Upper lobe of left lung (tissue), 4 donors: ENCODE measurements around the gene IGSF9.

Experiments
- EP300 ChIP-seq, 4 donors: sonication (generic); formaldehyde crosslinking; IDR thresholded peaks; one replicate each; pipeline ENCODE4 v1.5.1; 2017; ENCODE audit warnings: antibody characterized with exemption in 4 of 4, control low read depth in 2 of 4
- TF ChIP-seq, protein P1 (sequence below), 6 experiments: fragments of 450-650 bp in 4 of 6; fragments of 200-600 bp in 2 of 6; sonication (generic) in 2 of 6; IDR thresholded peaks; one replicate each; pipeline ENCODE4 v1.5.1; 2016 to 2019; ENCODE audit warnings: antibody characterized with exemption in 6 of 6

DNA sequence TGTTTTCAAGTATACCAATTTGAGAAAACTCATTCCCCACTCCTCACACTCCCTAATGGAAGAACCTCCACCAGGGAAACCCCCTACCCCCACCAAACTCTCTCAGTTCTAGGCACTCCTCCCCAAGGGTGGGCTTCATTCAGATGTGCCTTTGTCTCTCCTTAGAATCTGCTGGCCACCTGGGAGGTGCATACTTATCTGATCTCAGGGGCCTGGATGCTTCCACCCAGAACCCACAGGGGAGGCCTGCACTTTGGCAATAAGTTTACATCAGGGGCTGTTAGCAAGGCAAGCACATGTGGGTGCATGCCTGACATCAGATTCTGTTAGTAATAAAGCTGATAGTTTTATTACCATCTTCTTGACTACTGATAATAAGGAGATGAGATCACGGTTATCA is 41.1 kb upstream of the IGSF9 start:
- TF ChIP-seq, protein P1, sequence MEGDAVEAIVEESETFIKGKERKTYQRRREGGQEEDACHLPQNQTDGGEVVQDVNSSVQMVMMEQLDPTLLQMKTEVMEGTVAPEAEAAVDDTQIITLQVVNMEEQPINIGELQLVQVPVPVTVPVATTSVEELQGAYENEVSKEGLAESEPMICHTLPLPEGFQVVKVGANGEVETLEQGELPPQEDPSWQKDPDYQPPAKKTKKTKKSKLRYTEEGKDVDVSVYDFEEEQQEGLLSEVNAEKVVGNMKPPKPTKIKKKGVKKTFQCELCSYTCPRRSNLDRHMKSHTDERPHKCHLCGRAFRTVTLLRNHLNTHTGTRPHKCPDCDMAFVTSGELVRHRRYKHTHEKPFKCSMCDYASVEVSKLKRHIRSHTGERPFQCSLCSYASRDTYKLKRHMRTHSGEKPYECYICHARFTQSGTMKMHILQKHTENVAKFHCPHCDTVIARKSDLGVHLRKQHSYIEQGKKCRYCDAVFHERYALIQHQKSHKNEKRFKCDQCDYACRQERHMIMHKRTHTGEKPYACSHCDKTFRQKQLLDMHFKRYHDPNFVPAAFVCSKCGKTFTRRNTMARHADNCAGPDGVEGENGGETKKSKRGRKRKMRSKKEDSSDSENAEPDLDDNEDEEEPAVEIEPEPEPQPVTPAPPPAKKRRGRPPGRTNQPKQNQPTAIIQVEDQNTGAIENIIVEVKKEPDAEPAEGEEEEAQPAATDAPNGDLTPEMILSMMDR (IDR thresholded peaks at IDR 0.05): no peak
- no peak for TF ChIP-seq EP300 (IDR thresholded peaks at IDR 0.05)
